Measurements from ENCODE around the gene CTNNA3.

Gene CTNNA3

GRCh38 chr10:67622984-67623383 is 73.0 kb downstream of the CTNNA3 start (continued):
- TF ChIP-seq ZNF518A (tag by site-specific recombination; conservative IDR thresholded peaks at IDR 0.05; ENCODE audit: low read depth) = no peak
- TF ChIP-seq ZFP69B (tag by site-specific recombination; IDR thresholded peaks at IDR 0.05) = no peak
- no peak for TF ChIP-seq GLI4 (tag by site-specific recombination; IDR thresholded peaks at IDR 0.05)
- no peak for TF ChIP-seq ZNF2 (tag by site-specific recombination; IDR thresholded peaks at IDR 0.05)
- no peak for TF ChIP-seq ZFP3 (tag by site-specific recombination; IDR thresholded peaks at IDR 0.05; ENCODE audit: low read depth)
- TF ChIP-seq, protein P1, sequence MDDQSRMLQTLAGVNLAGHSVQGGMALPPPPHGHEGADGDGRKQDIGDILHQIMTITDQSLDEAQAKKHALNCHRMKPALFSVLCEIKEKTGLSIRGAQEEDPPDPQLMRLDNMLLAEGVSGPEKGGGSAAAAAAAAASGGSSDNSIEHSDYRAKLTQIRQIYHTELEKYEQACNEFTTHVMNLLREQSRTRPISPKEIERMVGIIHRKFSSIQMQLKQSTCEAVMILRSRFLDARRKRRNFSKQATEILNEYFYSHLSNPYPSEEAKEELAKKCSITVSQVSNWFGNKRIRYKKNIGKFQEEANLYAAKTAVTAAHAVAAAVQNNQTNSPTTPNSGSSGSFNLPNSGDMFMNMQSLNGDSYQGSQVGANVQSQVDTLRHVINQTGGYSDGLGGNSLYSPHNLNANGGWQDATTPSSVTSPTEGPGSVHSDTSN (CRISPR knock-in tag; IDR thresholded peaks at IDR 0.05) = no peak

- no peaks in the 10 kb centered on the region for H3K4me1 ChIP-seq (ENCODE audit: control insufficient read depth, insufficient read depth, low read length)
- no peak for TF ChIP-seq ZNF354C (tag by site-specific recombination; IDR thresholded peaks at IDR 0.05; ENCODE audit: borderline replicate concordance, low read depth)
- TF ChIP-seq ZSCAN30 (tag by site-specific recombination; IDR thresholded peaks at IDR 0.05) = no peak
- no peak for TF ChIP-seq ZNF239 (tag by site-specific recombination; IDR thresholded peaks at IDR 0.05)
- TF ChIP-seq ZNF776 (tag by site-specific recombination; IDR thresholded peaks at IDR 0.05; ENCODE audit: borderline replicate concordance) = no peak
- TF ChIP-seq, protein P2, sequence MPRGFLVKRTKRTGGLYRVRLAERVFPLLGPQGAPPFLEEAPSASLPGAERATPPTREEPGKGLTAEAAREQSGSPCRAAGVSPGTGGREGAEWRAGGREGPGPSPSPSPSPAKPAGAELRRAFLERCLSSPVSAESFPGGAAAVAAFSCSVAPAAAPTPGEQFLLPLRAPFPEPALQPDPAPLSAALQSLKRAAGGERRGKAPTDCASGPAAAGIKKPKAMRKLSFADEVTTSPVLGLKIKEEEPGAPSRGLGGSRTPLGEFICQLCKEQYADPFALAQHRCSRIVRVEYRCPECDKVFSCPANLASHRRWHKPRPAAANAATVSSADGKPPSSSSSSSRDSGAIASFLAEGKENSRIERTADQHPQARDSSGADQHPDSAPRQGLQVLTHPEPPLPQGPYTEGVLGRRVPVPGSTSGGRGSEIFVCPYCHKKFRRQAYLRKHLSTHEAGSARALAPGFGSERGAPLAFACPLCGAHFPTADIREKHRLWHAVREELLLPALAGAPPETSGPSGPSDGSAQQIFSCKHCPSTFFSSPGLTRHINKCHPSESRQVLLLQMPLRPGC (tag by site-specific recombination; IDR thresholded peaks at IDR 0.05) = no peak
- TF ChIP-seq ZNF138 (tag by site-specific recombination; IDR thresholded peaks at IDR 0.05; ENCODE audit: borderline replicate concordance) = no peak
- no peak for TF ChIP-seq ZNF549 (tag by site-specific recombination; IDR thresholded peaks at IDR 0.05)
- no peak for TF ChIP-seq KLF10 (tag by site-specific recombination; IDR thresholded peaks at IDR 0.05)
- no peak for TF ChIP-seq ZNF624 (tag by site-specific recombination; IDR thresholded peaks at IDR 0.05)
- TF ChIP-seq ZNF544 (tag by site-specific recombination; IDR thresholded peaks at IDR 0.05) = no peak
- TF ChIP-seq ZNF175 (tag by site-specific recombination; IDR thresholded peaks at IDR 0.05) = no peak
- no peak for TF ChIP-seq ZNF324 (tag by site-specific recombination; IDR thresholded peaks at IDR 0.05)
- TF ChIP-seq GFI1B (tag by site-specific recombination; IDR thresholded peaks at IDR 0.05) = no peak
- TF ChIP-seq, protein P3, sequence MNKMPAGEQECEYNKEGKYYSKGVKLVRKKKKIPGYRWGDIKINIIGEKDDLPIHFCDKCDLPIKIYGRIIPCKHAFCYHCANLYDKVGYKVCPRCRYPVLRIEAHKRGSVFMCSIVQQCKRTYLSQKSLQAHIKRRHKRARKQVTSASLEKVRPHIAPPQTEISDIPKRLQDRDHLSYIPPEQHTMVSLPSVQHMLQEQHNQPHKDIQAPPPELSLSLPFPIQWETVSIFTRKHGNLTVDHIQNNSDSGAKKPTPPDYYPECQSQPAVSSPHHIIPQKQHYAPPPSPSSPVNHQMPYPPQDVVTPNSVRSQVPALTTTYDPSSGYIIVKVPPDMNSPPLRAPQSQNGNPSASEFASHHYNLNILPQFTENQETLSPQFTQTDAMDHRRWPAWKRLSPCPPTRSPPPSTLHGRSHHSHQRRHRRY (tag by site-specific recombination; IDR thresholded peaks at IDR 0.05) = no peak
- TF ChIP-seq, protein P4, sequence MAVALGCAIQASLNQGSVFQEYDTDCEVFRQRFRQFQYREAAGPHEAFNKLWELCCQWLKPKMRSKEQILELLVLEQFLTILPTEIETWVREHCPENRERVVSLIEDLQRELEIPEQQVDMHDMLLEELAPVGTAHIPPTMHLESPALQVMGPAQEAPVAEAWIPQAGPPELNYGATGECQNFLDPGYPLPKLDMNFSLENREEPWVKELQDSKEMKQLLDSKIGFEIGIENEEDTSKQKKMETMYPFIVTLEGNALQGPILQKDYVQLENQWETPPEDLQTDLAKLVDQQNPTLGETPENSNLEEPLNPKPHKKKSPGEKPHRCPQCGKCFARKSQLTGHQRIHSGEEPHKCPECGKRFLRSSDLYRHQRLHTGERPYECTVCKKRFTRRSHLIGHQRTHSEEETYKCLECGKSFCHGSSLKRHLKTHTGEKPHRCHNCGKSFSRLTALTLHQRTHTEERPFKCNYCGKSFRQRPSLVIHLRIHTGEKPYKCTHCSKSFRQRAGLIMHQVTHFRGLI (tag by site-specific recombination; IDR thresholded peaks at IDR 0.05) = no peak
- no peak for TF ChIP-seq ZNF600 (tag by site-specific recombination; IDR thresholded peaks at IDR 0.05)
- no peak for TF ChIP-seq ZNF501 (tag by site-specific recombination; IDR thresholded peaks at IDR 0.05)
- H3K36me3 ChIP-seq (ENCODE audit: control insufficient read depth in 2 of 2, insufficient read depth in 1 of 2, low read length in 2 of 2) = no peaks in the 10 kb centered on the region
Observed at GRCh38 chr10:67622511-67622910, 73.5 kb downstream of the CTNNA3 start.

More at GRCh38 chr10:67622511-67622910, 73.5 kb downstream of the CTNNA3 start:
- H3K4me3 ChIP-seq (ENCODE audit: low read depth, low read length) = no peak overlapping the region
- no peak overlapping the region for H3K27ac ChIP-seq (ENCODE audit: extremely low read depth, low read depth, low read length)
- no peaks in the 10 kb centered on the region for H3K9me3 ChIP-seq (ENCODE audit: control insufficient read depth, insufficient read depth, low read depth, low read length)
- ChIA-PET CTCF (interaction anchor here (0.7 to 0.9 kb wide), 2 partner anchors 16 to 76 kb away, joined by 4 to 7 read pairs; no protein-coding TSS in a partner anchor), POLR2A (interaction anchor here (0.5 kb wide), 1 partner anchor 644 kb away, joined by 4 read pairs; no protein-coding TSS in a partner anchor)
